Adrenal gland (tissue), 12 donors: ENCODE measurements around the gene ARHGEF25. TPM values are rescaled to one million over a fixed set of nuclear protein-coding genes. Genes with fewer than 3 reads are reported as not detected.
"Not testable (repeated sequence)": the region's sequence is repeated elsewhere in the genome, so short reads cannot be mapped to it uniquely, and the experiment has no call there.

Experiments used
- DNase-seq, 7 donors: peaks; one replicate each; pipeline ENCODE4 v3.0.0-alpha.2; 2019 to 2020
- H3K27ac ChIP-seq, 5 donors: fragments of 200-600 bp; sonication (generic) in 4 of 5; 1 replicate in 3 of 5; 2 replicates in 2 of 5; pipeline versions ENCODE4 v1.5.1 to v1.8.0; 2016 to 2020; ENCODE audit warnings: mild to moderate bottlenecking in 1 of 5
- H3K27me3 ChIP-seq: fragments of 200-600 bp; 2 replicates; pipeline ENCODE4 v1.8.0; 2021
- H3K36me3 ChIP-seq, 2 donors: fragments of 200-600 bp; replicated peaks in 1 of 2; 1 replicate in 1 of 2; 2 replicates in 1 of 2; pipeline versions ENCODE4 v1.5.1 to v1.8.0; 2018 to 2022
- H3K4me1 ChIP-seq, 2 donors: fragments of 200-600 bp; replicated peaks in 1 of 2; 1 replicate in 1 of 2; 2 replicates in 1 of 2; pipeline versions ENCODE4 v1.5.1 to v1.8.0; 2018 to 2021
- H3K4me3 ChIP-seq, 4 donors: fragments of 200-600 bp; sonication (generic) in 3 of 4; one replicate each; pipeline ENCODE4 v1.5.1; 2016 to 2018
- H3K9me3 ChIP-seq, 3 donors: fragments of 200-600 bp; sonication (generic) in 1 of 3; replicated peaks in 1 of 3; 1 replicate in 2 of 3; 2 replicates in 1 of 3; pipeline versions ENCODE4 v1.5.1 to v1.8.0; 2016 to 2021
- POLR2A ChIP-seq, 2 donors: fragments of 450-650 bp; IDR thresholded peaks; one replicate each; pipeline ENCODE4 v1.6.1; 2017; ENCODE audit warnings: antibody characterized with exemption in 2 of 2, mild to moderate bottlenecking in 2 of 2, moderate library complexity in 1 of 2
- WGBS, 4 donors: extraction: QIAGEN DNeasy Blood & Tissue Kit in 2 of 4; methylation state at CpG; one replicate each; pipeline versions ENCODE4 v1.1.5 to v1.1.7; 2013 to 2017; 5-methylcytosine and 5-hydroxymethylcytosine counted together
- intact Hi-C, 2 donors: fragments of 100-400 bp; cut with DNase I; formaldehyde crosslinking; loops; one replicate each; pipeline versions ENCODE4 v1.14.1 to v1.15.0; 2022 to 2023
- polyA plus RNA-seq, 3 donors: library from polyadenylated mRNA; stranded (reverse); fragments of 200-250 nt in 2 of 3; fragments of 350-450 nt in 1 of 3; fragmentation: Illumina TruSeq in 1 of 3; extraction: RNeasy Lipid Tissue Mini Kit (QIAGEN cat#74804) in 1 of 3; gene quantifications; one replicate each; pipeline ENCODE4 v1.2.3, GENCODE V29; 2013 to 2014
- total RNA-seq, 9 donors: library from RNA; depleted of rRNA in 4 of 9; stranded (reverse); fragments of >200 nt in 4 of 9; fragments of 120-200 nt in 1 of 9; fragmentation: NEBNext Ultra II Directional in 1 of 9; extraction: Animal tissue kit (Norgen Biotek cat#: 25700) in 1 of 9; gene quantifications; one replicate each; pipeline versions ENCODE4 v1.1.0 to v1.2.4, GENCODE V29; 2013 to 2023
- TF ChIP-seq, protein P1 (sequence below), 6 experiments: fragments of 450-650 bp in 4 of 6; fragments of 200-600 bp in 2 of 6; sonication (generic) in 1 of 6; IDR thresholded peaks; 1 replicate in 5 of 6; 2 replicates in 1 of 6; pipeline versions ENCODE4 v1.5.1 to v1.8.0; 2016 to 2021; ENCODE audit warnings: antibody characterized with exemption in 6 of 6, mild to moderate bottlenecking in 2 of 6, moderate library complexity in 1 of 6
- donor health status: healthy with polysubstance abuse.
- donor health status: Bipolar disorder and iron deficiency.
- donor health status: DM: yes; HTN: yes; CAD: no.
- donor health status: DM: no; HTN: no; CAD: no.
- donor health status: DM: no; HTN: no; CAD: no.
- donor health status: DM: yes; HTN: yes; CAD: no.

The ARHGEF25 gene
- total and polyA plus RNA-seq, 12 donors = 4.9 to 86.4 (median 9.9) TPM

DNA sequence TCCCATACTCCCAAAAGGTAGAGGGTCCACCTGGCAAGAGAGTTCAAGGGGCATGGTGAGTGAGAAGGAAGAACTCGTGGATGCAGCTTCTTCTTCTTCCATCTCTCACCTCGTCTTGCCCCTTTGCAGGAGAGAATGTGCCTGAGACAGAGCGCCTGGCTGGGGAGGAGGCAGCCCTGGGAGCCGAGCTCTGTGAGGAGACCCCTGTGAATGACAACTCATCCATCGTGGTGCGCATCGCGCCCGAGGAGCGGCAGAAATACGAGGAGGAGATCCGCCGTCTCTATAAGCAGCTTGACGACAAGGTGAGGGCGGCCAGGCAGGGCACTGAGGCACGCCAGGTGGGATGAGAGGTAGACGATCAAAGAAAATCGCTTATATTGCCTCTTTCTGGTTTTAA lies 41.4 kb upstream of the ARHGEF25 start:
- WGBS, 4 donors = 74 to 89% (median 83%) methylated on average over 16 to 18 of the region's 18 CpGs
- no peak for TF ChIP-seq POLR2A (IDR thresholded peaks at IDR 0.05)
- TF ChIP-seq, protein P1, sequence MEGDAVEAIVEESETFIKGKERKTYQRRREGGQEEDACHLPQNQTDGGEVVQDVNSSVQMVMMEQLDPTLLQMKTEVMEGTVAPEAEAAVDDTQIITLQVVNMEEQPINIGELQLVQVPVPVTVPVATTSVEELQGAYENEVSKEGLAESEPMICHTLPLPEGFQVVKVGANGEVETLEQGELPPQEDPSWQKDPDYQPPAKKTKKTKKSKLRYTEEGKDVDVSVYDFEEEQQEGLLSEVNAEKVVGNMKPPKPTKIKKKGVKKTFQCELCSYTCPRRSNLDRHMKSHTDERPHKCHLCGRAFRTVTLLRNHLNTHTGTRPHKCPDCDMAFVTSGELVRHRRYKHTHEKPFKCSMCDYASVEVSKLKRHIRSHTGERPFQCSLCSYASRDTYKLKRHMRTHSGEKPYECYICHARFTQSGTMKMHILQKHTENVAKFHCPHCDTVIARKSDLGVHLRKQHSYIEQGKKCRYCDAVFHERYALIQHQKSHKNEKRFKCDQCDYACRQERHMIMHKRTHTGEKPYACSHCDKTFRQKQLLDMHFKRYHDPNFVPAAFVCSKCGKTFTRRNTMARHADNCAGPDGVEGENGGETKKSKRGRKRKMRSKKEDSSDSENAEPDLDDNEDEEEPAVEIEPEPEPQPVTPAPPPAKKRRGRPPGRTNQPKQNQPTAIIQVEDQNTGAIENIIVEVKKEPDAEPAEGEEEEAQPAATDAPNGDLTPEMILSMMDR (IDR thresholded peaks at IDR 0.05) = no peak
- Histone ChIP-seq H3K27ac (no peak overlapping the region), H3K36me3 (no peaks in the 10 kb centered on the region), H3K4me1 (no peaks in the 10 kb centered on the region), H3K9me3 (no peaks in the 10 kb centered on the region), H3K4me3 (no peak overlapping the region), H3K27me3 (peaks cover 12% of the 10 kb centered on the region)
- no peak for DNase-seq
- intact Hi-C loops = no loop called here

DNA sequence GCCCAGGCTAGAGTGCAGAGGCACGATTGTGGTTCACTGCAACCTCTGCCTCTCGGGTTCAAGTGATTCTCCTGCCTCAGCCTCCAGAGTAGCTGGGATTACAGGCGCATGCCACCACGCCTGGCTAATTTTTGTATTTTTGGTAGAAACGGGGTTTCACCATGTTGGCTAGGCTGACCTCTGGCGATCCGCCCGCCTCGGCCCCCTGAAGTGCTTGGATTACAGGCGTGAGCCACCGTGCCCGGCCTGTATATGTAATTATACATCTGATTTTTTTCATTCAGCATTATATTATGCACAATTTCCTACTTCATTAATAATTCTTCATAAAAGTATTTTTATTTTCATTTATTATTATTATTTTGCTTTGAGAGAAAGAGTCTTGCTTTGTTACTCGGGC lies 40.8 kb upstream of the ARHGEF25 start:
- intact Hi-C loops, H3K9me3 ChIP-seq, H3K27ac ChIP-seq, H3K36me3 ChIP-seq, H3K4me3 ChIP-seq, H3K4me1 ChIP-seq, DNase-seq: not testable (repeated sequence)
- WGBS, 4 donors = 80 to 85% (median 83%) methylated on average over 13 of the region's 13 CpGs
- peaks cover 12% of the 10 kb centered on the region for H3K27me3 ChIP-seq

DNA sequence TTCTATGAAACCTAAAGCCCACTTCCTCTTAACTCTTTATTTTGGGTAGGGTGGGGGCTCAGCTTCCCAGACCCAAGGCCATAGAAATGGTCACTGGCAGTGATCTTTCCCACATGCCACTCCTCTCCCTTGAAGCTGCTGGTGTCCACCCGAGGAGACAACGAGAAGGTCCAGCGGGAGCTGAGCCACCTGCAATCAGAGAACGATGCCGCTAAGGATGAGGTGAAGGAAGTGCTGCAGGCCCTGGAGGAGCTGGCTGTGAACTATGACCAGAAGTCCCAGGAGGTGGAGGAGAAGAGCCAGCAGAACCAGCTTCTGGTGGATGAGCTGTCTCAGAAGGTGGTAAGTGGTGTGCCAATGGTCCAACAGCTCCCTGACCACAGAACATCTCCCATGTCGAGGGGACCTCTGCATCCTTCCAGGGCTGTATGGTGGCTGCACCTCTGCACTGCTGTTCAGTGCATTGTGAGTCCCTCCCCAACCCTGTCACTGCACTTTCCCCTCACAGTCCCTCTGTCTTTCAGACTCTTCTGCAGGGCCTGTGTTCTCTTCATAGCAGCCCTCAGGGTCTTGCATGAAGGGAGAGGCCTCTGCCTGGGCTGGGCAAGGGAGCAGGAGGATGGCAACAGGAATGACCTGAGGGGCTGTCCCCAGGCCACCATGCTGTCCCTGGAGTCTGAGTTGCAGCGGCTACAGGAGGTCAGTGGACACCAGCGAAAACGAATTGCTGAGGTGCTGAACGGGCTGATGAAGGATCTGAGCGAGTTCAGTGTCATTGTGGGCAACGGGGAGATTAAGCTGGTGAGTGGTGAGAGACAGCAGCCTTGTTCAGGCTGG lies 39.1 kb upstream of the ARHGEF25 start:
- H3K27ac ChIP-seq = no peak overlapping the region
- intact Hi-C loops = no loop called here
- no peak for DNase-seq
- TF ChIP-seq, protein P1 (IDR thresholded peaks at IDR 0.05) = no peak
- no peak for TF ChIP-seq POLR2A (IDR thresholded peaks at IDR 0.05)
- 81 to 92% (median 92%) methylated on average over 12 of the region's 12 CpGs for WGBS, 4 donors
- no peaks in the 10 kb centered on the region for H3K9me3 ChIP-seq
- no peak overlapping the region for H3K4me3 ChIP-seq
- H3K4me1 ChIP-seq = no peaks in the 10 kb centered on the region
- H3K27me3 ChIP-seq = peaks cover 1% of the 10 kb centered on the region
- no peaks in the 10 kb centered on the region for H3K36me3 ChIP-seq

DNA sequence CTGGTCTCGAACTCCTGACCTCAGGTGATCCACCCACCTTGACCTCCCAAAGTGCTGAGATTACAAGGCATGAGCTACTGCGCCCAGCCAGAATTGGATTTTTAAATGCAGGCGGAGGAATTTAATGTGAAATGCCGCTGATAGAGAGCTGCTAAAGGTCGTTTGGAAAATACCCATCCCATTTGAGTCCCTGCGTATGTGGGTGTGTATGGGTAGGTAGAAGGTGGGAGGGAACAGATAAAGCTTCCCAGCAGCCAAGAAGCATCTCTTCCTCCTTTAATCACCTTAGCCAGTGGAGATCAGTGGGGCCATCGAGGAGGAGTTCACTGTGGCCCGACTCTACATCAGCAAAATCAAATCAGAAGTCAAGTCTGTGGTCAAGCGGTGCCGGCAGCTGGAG lies 36.4 kb upstream of the ARHGEF25 start:
- no peak overlapping the region for H3K4me3 ChIP-seq
- no peaks in the 10 kb centered on the region for H3K36me3 ChIP-seq
- H3K27ac ChIP-seq = no peak overlapping the region
- no peaks in the 10 kb centered on the region for H3K27me3 ChIP-seq
- intact Hi-C loops = no loop called here
- no peaks in the 10 kb centered on the region for H3K4me1 ChIP-seq
- H3K9me3 ChIP-seq = no peaks in the 10 kb centered on the region
- DNase-seq = no peak
- 73 to 87% (median 83%) methylated on average over 10 of the region's 10 CpGs for WGBS, 4 donors
- TF ChIP-seq, protein P1 (IDR thresholded peaks at IDR 0.05) = no peak
- TF ChIP-seq POLR2A (IDR thresholded peaks at IDR 0.05) = no peak
